Smooth muscle cell (in vitro differentiated cells): Measurements from ENCODE around the gene IQCF6. TPM values are rescaled to one million over a fixed set of nuclear protein-coding genes. Genes with fewer than 3 reads are reported as not detected.

ENCODE experiments used
- DNase-seq: peaks from one replicate; lab custom pipeline; 2025; ENCODE audit not compliant: unreplicated experiment; lab: John Stamatoyannopoulos, UW
- H2AFZ ChIP-seq: fragments of 200-600 bp; sonication (generic); 2 replicates; pipeline ENCODE4 v1.6.0; 2016; ENCODE audit warnings: antibody characterized with exemption, low read depth, mild to moderate bottlenecking
- H3F3A ChIP-seq: fragments of 200-600 bp; sonication (generic); 2 replicates; pipeline ENCODE4 v1.6.0; 2017; ENCODE audit warnings: antibody characterized with exemption, low read depth
- H3K27ac ChIP-seq: fragments of 200-600 bp; sonication (generic); 2 replicates; pipeline ENCODE4 v1.5.1; 2016; ENCODE audit warnings: low read depth, mild to moderate bottlenecking
- H3K27me3 ChIP-seq: fragments of 200-600 bp; sonication (generic); 2 replicates; pipeline ENCODE4 v1.6.1; 2016; ENCODE audit warnings: low read depth, mild to moderate bottlenecking
- H3K36me3 ChIP-seq: fragments of 200-600 bp; sonication (generic); 2 replicates; pipeline ENCODE4 v1.5.1; 2016; ENCODE audit warnings: low read depth
- H3K4me1 ChIP-seq: fragments of 200-600 bp; sonication (generic); 2 replicates; pipeline ENCODE4 v1.5.1; 2016; ENCODE audit warnings: low read depth
- H3K4me2 ChIP-seq: fragments of 200-600 bp; sonication (generic); 2 replicates; pipeline ENCODE4 v1.6.0; 2016; ENCODE audit warnings: mild to moderate bottlenecking
- H3K4me3 ChIP-seq: fragments of 200-600 bp; sonication (generic); 2 replicates; pipeline ENCODE4 v1.5.1; 2016; ENCODE audit warnings: mild to moderate bottlenecking
- H3K79me2 ChIP-seq: fragments of 200-600 bp; sonication (generic); 2 replicates; pipeline ENCODE4 v1.6.0; 2016; ENCODE audit warnings: low read depth, mild to moderate bottlenecking
- H3K9ac ChIP-seq: fragments of 200-600 bp; sonication (generic); 2 replicates; pipeline ENCODE4 v1.6.0; 2016; ENCODE audit warnings: low read depth
- H3K9me3 ChIP-seq: fragments of 200-600 bp; sonication (generic); replicated peaks from 2 replicates; pipeline ENCODE4 v1.5.1; 2016; ENCODE audit warnings: low read depth
- H4K20me1 ChIP-seq: fragments of 200-600 bp; sonication (generic); 2 replicates; pipeline ENCODE4 v1.6.0; 2016; ENCODE audit warnings: low read depth
- CTCF ChIP-seq: fragments of 200-600 bp; sonication (generic); IDR thresholded peaks from 2 replicates; pipeline ENCODE4 v1.5.1; 2017; ENCODE audit warnings: borderline replicate concordance, mild to moderate bottlenecking, antibody characterized with exemption; ENCODE audit not compliant: insufficient read depth, poor library complexity, severe bottlenecking
- WGBS: methylation state at CpG from one replicate; pipeline ENCODE4 v1.1.7; 2016; ENCODE audit warnings: low lambda C conversion rate; 5-methylcytosine and 5-hydroxymethylcytosine counted together
- polyA plus RNA-seq: library from polyadenylated mRNA; unstranded; fragments of >200 nt; fragmentation: Nextera tagmentation; extraction: Ambion mirVana; gene quantifications from 2 replicates; pipeline ENCODE4 v1.2.1, GENCODE V29; 2016
- total RNA-seq: library from RNA; depleted of rRNA; stranded (reverse); fragments of >200 nt; gene quantifications from 2 replicates; pipeline ENCODE4 v1.2.3, GENCODE V29; 2014

IQCF6 gene
- total and polyA plus RNA-seq, 2 experiments from 2014 or later, result not detected

- H3K4me1 ChIP-seq, result no peaks in the 10 kb centered on the region
- H3F3A ChIP-seq, result no peaks in the 10 kb centered on the region
- H3K4me2 ChIP-seq, result no peak overlapping the region
- no peaks in the 10 kb centered on the region for H3K36me3 ChIP-seq
- H3K9ac ChIP-seq, result no peak overlapping the region
- H2AFZ ChIP-seq, result no peak overlapping the region
- H4K20me1 ChIP-seq, result no peaks in the 10 kb centered on the region
- H3K27ac ChIP-seq, result no peak overlapping the region
- no peak for TF ChIP-seq CTCF
- H3K4me3 ChIP-seq, result no peak overlapping the region
- no peaks in the 10 kb centered on the region for H3K9me3 ChIP-seq
- no peaks in the 10 kb centered on the region for H3K79me2 ChIP-seq
- 84% methylated on average over 5 of the region's 6 CpGs for WGBS
- no peak for DNase-seq
- no peaks in the 10 kb centered on the region for H3K27me3 ChIP-seq
These were observed 34.5 kb upstream of the IQCF6 start for GRCh38 chr3:51813539-51813938.

GRCh38 chr3:51808934-51809333 lies 29.9 kb upstream of the IQCF6 start:
- Histone ChIP-seq H3K79me2 (no peaks in the 10 kb centered on the region), H3K4me3 (no peak overlapping the region), H3K36me3 (no peaks in the 10 kb centered on the region), H4K20me1 (no peaks in the 10 kb centered on the region), H3K9ac (no peak overlapping the region), H3K4me2 (no peak overlapping the region), H2AFZ (no peak overlapping the region), H3F3A (no peaks in the 10 kb centered on the region), H3K9me3 (no peaks in the 10 kb centered on the region), H3K4me1 (no peaks in the 10 kb centered on the region), H3K27me3 (no peaks in the 10 kb centered on the region), H3K27ac (no peak overlapping the region)
- no peak for DNase-seq
- WGBS, result 91% methylated on average over 5 of the region's 5 CpGs
- no peak for TF ChIP-seq CTCF

GRCh38 chr3:51802106-51802703 lies 23.2 kb upstream of the IQCF6 start:
- H3K4me3 ChIP-seq, result no peak overlapping the region
- no peak overlapping the region for H3K27ac ChIP-seq
- no peak for DNase-seq
- H2AFZ ChIP-seq, result no peak overlapping the region
- H3K27me3 ChIP-seq, result no peaks in the 10 kb centered on the region
- no peak overlapping the region for H3K9ac ChIP-seq
- H3F3A ChIP-seq, result no peaks in the 10 kb centered on the region
- H4K20me1 ChIP-seq, result no peaks in the 10 kb centered on the region
- WGBS, result 62% methylated on average over 11 of the region's 11 CpGs
- no peaks in the 10 kb centered on the region for H3K79me2 ChIP-seq
- peaks cover 9% of the 10 kb centered on the region for H3K4me1 ChIP-seq
- H3K36me3 ChIP-seq, result no peaks in the 10 kb centered on the region
- no peak for TF ChIP-seq CTCF
- H3K9me3 ChIP-seq, result no peaks in the 10 kb centered on the region
- no peak overlapping the region for H3K4me2 ChIP-seq

GRCh38 chr3:51800750-51801125 lies 21.7 kb upstream of the IQCF6 start:
- H2AFZ ChIP-seq, result no peak overlapping the region
- no peaks in the 10 kb centered on the region for H3K36me3 ChIP-seq
- 53% methylated on average over 5 of the region's 5 CpGs for WGBS
- no peaks in the 10 kb centered on the region for H3K79me2 ChIP-seq
- DNase-seq, result no peak
- H3K4me1 ChIP-seq, result peaks cover 12% of the 10 kb centered on the region
- no peaks in the 10 kb centered on the region for H3K9me3 ChIP-seq
- TF ChIP-seq CTCF, result no peak
- no peak overlapping the region for H3K9ac ChIP-seq
- no peaks in the 10 kb centered on the region for H4K20me1 ChIP-seq
- H3K4me3 ChIP-seq, result no peak overlapping the region
- H3F3A ChIP-seq, result no peaks in the 10 kb centered on the region
- no peak overlapping the region for H3K4me2 ChIP-seq
- H3K27me3 ChIP-seq, result no peaks in the 10 kb centered on the region
- H3K27ac ChIP-seq, result no peak overlapping the region
